Neural cell (in vitro differentiated cells): ENCODE results near the gene TIAM1. TPM values are rescaled to one million over a fixed set of nuclear protein-coding genes. Genes with fewer than 3 reads are reported as not detected.

Source experiments
- H2AFZ ChIP-seq: fragments of 200-600, 300-800 bp; sonication (generic), shearing (Covaris generic); 2 replicates; pipeline ENCODE4 v1.6.0; 2014; ENCODE audit warnings: low read depth, mild to moderate bottlenecking, antibody characterized with exemption, low read length, moderate library complexity
- H3F3A ChIP-seq: fragments of 200-600 bp; shearing (Covaris generic); 2 replicates; pipeline ENCODE4 v1.6.1; 2016; ENCODE audit warnings: mild to moderate bottlenecking, moderate library complexity, mixed read lengths, antibody characterized with exemption, low read length; ENCODE audit not compliant: insufficient read depth, poor library complexity, severe bottlenecking
- H3K27ac ChIP-seq: fragments of 200-600, 300-800 bp; sonication (generic), shearing (Covaris generic); 2 replicates; pipeline ENCODE4 v1.5.1; 2014; ENCODE audit warnings: mild to moderate bottlenecking, low read length, moderate library complexity
- H3K27me3 ChIP-seq: fragments of 300-800, 200-600 bp; sonication (generic), shearing (Covaris generic); 2 replicates; pipeline ENCODE4 v1.6.0; 2014; ENCODE audit warnings: mild to moderate bottlenecking, low read depth, low read length, moderate library complexity; ENCODE audit not compliant: insufficient read depth
- H3K36me3 ChIP-seq: fragments of 300-800, 200-600 bp; sonication (generic), shearing (Covaris generic); 2 replicates; pipeline ENCODE4 v1.5.1; 2014; ENCODE audit warnings: mild to moderate bottlenecking, antibody characterized with exemption, low read length, moderate library complexity; ENCODE audit not compliant: insufficient read depth
- H3K4me2 ChIP-seq: fragments of 300-800, 200-600 bp; sonication (generic), shearing (Covaris generic); 2 replicates; pipeline ENCODE4 v1.6.0; 2014; ENCODE audit warnings: mild to moderate bottlenecking, low read length
- H3K4me3 ChIP-seq: fragments of 300-800, 200-600 bp; sonication (generic), shearing (Covaris generic); 2 replicates; pipeline ENCODE4 v1.5.1; 2014; ENCODE audit warnings: mild to moderate bottlenecking, low read length, moderate library complexity
- H3K79me2 ChIP-seq: fragments of 200-600 bp; shearing (Covaris generic); replicated peaks from 2 replicates; pipeline ENCODE4 v1.6.0; 2014; ENCODE audit warnings: mild to moderate bottlenecking, low read length, moderate library complexity; ENCODE audit not compliant: insufficient read depth
- H3K9ac ChIP-seq: fragments of 300-800, 200-600 bp; sonication (generic), shearing (Covaris generic); 2 replicates; pipeline ENCODE4 v1.6.1; 2016; ENCODE audit warnings: mild to moderate bottlenecking, low read length, mixed read lengths
- H3K9me2 ChIP-seq: fragments of 200-600 bp; shearing (Covaris generic); 2 replicates; pipeline ENCODE4 v1.6.1; 2016; ENCODE audit warnings: mild to moderate bottlenecking, low read length, mixed read lengths; ENCODE audit not compliant: insufficient read depth
- H3K9me3 ChIP-seq: fragments of 200-600, 300-800 bp; sonication (generic), shearing (Covaris generic); 2 replicates; pipeline ENCODE4 v1.6.1; 2016; ENCODE audit warnings: mild to moderate bottlenecking, mixed run types, low read length, moderate library complexity, mixed read lengths
- H4K20me1 ChIP-seq: fragments of 200-600 bp; shearing (Covaris generic); 2 replicates; pipeline ENCODE4 v1.6.1; 2016; ENCODE audit warnings: mild to moderate bottlenecking, mixed run types; ENCODE audit not compliant: insufficient read depth
- EP300 ChIP-seq: fragments of 450-650 bp; conservative IDR thresholded peaks from 2 replicates; pipeline ENCODE4 v1.6.1; 2014; ENCODE audit warnings: antibody characterized with exemption, mild to moderate bottlenecking, moderate library complexity; ENCODE audit not compliant: poor library complexity, severe bottlenecking
- EZH2 ChIP-seq: fragments of 200-600, 300-800 bp; shearing (Covaris generic), sonication (generic); IDR thresholded peaks from 2 replicates; pipeline ENCODE4 v1.6.1; 2014; ENCODE audit warnings: antibody characterized with exemption, low read length, borderline replicate concordance, mild to moderate bottlenecking; ENCODE audit not compliant: insufficient read depth, poor library complexity, severe bottlenecking
- MXI1 ChIP-seq: fragments of 450-650 bp; conservative IDR thresholded peaks from 2 replicates; pipeline ENCODE4 v1.6.1; 2014; ENCODE audit warnings: antibody characterized with exemption, mild to moderate bottlenecking; ENCODE audit not compliant: poor library complexity, severe bottlenecking
- POLR2AphosphoS5 ChIP-seq: IDR thresholded peaks from 2 replicates; pipeline ENCODE4 v1.6.1; 2012
- RAD21 ChIP-seq: fragments of 450-650 bp; conservative IDR thresholded peaks from 2 replicates; pipeline ENCODE4 v1.6.1; 2014; ENCODE audit warnings: antibody characterized with exemption, mild to moderate bottlenecking, moderate library complexity
- REST ChIP-seq: IDR thresholded peaks from 2 replicates; pipeline ENCODE4 v1.6.1; 2012; ENCODE audit warnings: borderline replicate concordance
- SMC3 ChIP-seq: fragments of 450-650 bp; conservative IDR thresholded peaks from 2 replicates; pipeline ENCODE4 v1.6.1; 2014; ENCODE audit warnings: antibody characterized with exemption, mild to moderate bottlenecking, moderate library complexity; ENCODE audit not compliant: poor library complexity
- TAF1 ChIP-seq: IDR thresholded peaks from 2 replicates; pipeline ENCODE4 v1.6.1; 2012; ENCODE audit warnings: low read depth
- polyA plus RNA-seq: library from polyadenylated mRNA; depleted of rRNA; stranded (reverse); fragments of >200 nt; gene quantifications from 2 replicates; pipeline ENCODE4 v1.2.3, GENCODE V29; 2014
- TF ChIP-seq, protein P1 (sequence below): fragments of 450-650 bp; IDR thresholded peaks from 2 replicates; pipeline ENCODE4 v1.5.1; 2014; ENCODE audit warnings: antibody characterized with exemption, mild to moderate bottlenecking, moderate library complexity; ENCODE audit not compliant: poor library complexity, severe bottlenecking

TIAM1 gene
- polyA plus RNA-seq, 1 donor from 2014 or later = 13.2 TPM

- H2AFZ ChIP-seq = no peak overlapping the region
- H3K4me3 ChIP-seq = no peak overlapping the region
- no peaks in the 10 kb centered on the region for H4K20me1 ChIP-seq
- no peak for TF ChIP-seq MXI1
- no peak for TF ChIP-seq RAD21
- TF ChIP-seq TAF1 = no peak
- TF ChIP-seq POLR2AphosphoS5 = no peak
- no peak for TF ChIP-seq EZH2
- no peak for TF ChIP-seq EP300
- no peak for TF ChIP-seq SMC3
- TF ChIP-seq, protein P1, sequence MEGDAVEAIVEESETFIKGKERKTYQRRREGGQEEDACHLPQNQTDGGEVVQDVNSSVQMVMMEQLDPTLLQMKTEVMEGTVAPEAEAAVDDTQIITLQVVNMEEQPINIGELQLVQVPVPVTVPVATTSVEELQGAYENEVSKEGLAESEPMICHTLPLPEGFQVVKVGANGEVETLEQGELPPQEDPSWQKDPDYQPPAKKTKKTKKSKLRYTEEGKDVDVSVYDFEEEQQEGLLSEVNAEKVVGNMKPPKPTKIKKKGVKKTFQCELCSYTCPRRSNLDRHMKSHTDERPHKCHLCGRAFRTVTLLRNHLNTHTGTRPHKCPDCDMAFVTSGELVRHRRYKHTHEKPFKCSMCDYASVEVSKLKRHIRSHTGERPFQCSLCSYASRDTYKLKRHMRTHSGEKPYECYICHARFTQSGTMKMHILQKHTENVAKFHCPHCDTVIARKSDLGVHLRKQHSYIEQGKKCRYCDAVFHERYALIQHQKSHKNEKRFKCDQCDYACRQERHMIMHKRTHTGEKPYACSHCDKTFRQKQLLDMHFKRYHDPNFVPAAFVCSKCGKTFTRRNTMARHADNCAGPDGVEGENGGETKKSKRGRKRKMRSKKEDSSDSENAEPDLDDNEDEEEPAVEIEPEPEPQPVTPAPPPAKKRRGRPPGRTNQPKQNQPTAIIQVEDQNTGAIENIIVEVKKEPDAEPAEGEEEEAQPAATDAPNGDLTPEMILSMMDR = no peak
- no peak for TF ChIP-seq REST
- H3K9me3 ChIP-seq = no peaks in the 10 kb centered on the region
- H3K27ac ChIP-seq = no peak overlapping the region
- H3K9ac ChIP-seq = no peak overlapping the region
- H3K36me3 ChIP-seq = peaks cover 4% of the 10 kb centered on the region
- H3K27me3 ChIP-seq = no peaks in the 10 kb centered on the region
- no peak overlapping the region for H3K4me2 ChIP-seq
- no peaks in the 10 kb centered on the region for H3F3A ChIP-seq
- H3K9me2 ChIP-seq = no peaks in the 10 kb centered on the region
- H3K79me2 ChIP-seq = no peaks in the 10 kb centered on the region
Observed at GRCh38 chr21:31194510-31195293, 149.4 kb downstream of the TIAM1 start.

GRCh38 chr21:31193761-31194160 lies 150.3 kb downstream of the TIAM1 start:
- no peaks in the 10 kb centered on the region for H3K79me2 ChIP-seq
- no peaks in the 10 kb centered on the region for H3F3A ChIP-seq
- H3K27ac ChIP-seq = no peak overlapping the region
- no peak overlapping the region for H3K9ac ChIP-seq
- no peaks in the 10 kb centered on the region for H3K27me3 ChIP-seq
- no peak overlapping the region for H3K4me3 ChIP-seq
- no peaks in the 10 kb centered on the region for H3K9me3 ChIP-seq
- no peaks in the 10 kb centered on the region for H4K20me1 ChIP-seq
- H2AFZ ChIP-seq = no peak overlapping the region
- TF ChIP-seq EP300 = no peak
- TF ChIP-seq EZH2 = no peak
- TF ChIP-seq SMC3 = no peak
- no peak for TF ChIP-seq RAD21
- TF ChIP-seq TAF1 = no peak
- TF ChIP-seq POLR2AphosphoS5 = no peak
- TF ChIP-seq, protein P1 = no peak
- no peak for TF ChIP-seq REST
- TF ChIP-seq MXI1 = no peak
- peaks cover 4% of the 10 kb centered on the region for H3K36me3 ChIP-seq
- no peaks in the 10 kb centered on the region for H3K9me2 ChIP-seq
- H3K4me2 ChIP-seq = no peak overlapping the region
